DMS153 (cell line): Measurements from ENCODE around the gene TMEM178A.
A peak's percentile ranks its signal among the peaks of the same experiment; 100 is the strongest.

Experiments
- DNase-seq: peaks from one replicate; lab custom pipeline; 2025; lab: John Stamatoyannopoulos, UW

Gene TMEM178A

DNA sequence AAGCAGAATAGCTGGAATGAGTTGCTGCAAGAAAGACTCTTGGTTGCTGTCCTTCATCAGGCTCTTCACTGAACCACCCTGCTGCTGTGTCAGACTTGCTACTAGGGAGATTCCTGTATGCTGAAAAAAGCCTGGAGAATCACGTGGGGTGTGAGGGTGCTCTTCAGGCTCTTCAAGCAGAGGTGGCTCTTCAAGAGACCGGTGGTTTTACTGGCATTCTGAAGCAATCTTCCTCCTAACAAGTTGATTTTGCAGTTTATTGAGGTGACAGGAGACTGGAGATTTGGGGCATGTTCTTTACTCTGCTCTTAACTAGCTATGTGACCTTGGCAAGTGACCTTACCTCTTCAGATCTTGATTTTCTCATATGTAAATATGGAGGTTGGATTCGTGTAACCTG, 14.1 kb downstream of the TMEM178A start:
- DNase-seq: no peak

DNA sequence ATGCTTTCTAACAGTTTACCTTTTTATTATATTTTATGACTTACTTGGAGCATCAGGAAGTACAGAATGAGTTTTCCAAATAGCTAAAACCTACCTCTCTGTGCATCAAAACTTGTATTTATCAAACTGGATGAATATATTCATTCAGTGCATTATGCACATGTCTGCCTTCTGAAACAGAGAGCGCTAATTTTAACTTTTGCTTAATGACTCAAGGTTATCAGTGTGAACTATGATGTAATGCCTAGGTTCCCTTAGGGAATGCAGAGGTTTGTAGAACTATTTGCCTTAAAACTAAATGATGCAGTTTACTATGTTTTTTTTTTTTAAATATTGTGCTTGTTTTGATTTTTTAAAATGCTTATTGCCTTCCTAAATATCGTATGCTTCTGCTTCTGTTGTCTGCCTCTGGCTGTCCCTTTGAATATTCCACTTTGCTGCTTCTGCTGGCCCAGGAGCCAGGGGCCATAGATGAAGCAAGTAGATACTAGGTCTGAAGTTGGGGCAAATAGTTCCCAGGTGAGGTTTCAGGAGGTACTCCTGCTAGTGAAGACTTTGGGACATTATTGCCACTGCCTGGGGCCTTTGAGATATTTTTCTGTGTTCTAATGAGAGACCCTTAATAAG, 16.5 kb downstream of the TMEM178A start:
- no peak for DNase-seq

DNA sequence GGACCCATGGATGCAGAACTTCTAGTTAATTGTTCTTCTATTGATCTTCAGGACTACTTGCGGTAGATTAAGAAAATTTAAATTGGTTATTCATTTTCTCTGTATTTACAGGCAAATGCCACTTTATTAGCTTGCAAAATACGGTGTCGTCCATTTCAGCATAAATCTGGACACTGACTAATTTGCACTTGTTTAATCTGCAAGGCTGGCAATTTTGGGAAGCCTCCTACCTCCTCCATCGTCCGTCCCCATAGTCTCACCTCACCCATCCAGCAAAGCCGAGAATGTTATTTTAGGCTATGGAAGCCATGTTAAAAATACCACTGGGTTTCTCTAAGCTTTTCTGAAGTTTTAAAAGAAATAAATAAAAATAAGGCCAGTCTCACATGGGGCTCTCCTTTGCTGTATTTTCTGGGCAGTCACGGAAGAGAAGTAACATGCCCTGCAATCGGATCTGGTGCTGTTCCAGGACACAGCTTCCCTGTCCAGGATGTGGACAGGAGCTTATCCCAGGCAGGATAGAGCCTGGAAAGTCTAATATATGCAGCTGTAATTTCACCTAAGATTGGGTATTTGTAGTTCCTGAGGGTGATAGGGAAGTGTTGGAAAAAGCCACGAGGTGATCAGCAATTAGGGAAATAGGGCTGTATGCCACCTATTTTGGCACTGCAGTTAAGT, 17.4 kb downstream of the TMEM178A start:
- DNase-seq: no peak

- no peak for DNase-seq
Observed at GRCh38 chr2:39684464-39684863, 18.7 kb downstream of the TMEM178A start.

GRCh38 chr2:39685126-39685525, 19.4 kb downstream of the TMEM178A start:
- no peak for DNase-seq

- DNase-seq: no peak
Observed at GRCh38 chr2:39686456-39686855, 20.7 kb downstream of the TMEM178A start.

DNA sequence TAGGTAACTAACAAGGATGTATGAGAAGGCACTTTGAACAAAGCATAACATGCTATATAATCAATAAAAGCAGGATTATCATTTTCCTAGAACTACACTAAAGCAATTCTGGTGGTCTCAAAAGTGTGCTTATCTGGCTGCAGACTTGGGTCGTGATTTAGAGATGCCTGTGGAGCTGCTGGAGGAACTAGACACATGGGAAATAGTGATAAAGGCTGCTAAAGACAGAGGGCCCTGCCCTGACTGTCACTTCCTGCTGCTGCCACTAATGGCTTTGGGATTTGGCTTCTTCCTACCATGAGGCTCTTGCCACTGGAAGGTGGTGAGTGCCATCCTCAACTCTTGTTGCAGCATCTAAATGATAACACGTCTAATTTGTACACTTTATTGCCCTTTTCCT, 22.5 kb downstream of the TMEM178A start:
- peak; percentile 35 for DNase-seq

DNA sequence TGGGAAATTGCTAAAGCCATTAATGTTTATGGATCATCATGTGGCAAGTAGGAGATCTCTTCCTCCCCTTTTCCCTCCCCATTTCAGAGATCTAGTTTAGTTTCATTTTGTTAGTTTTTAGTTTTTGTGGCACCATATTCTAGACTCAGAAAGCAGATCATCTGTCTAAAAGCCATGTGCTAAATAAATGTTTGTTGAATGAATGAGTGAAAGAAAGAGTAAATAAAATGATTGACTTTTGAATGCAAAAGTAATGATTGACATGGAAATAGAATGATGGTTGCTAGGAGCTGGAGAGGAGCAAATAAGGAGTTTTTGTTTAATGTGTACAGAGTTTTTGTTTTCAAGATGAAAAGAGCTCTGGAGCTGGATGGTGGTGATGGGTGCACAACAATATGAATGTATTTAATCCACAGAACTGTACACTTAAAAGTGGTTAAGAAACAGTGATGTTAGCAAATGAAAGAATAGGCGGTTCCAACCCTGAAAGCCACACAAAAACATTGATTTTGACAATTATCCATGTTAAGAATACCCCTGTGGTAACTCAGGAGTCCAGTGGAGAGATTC, 23.6 kb downstream of the TMEM178A start:
- peak; percentile 85 for DNase-seq

GRCh38 chr2:39689876-39690275, 24.2 kb downstream of the TMEM178A start:
- DNase-seq: no peak

- no peak for DNase-seq
Observed at GRCh38 chr2:39693245-39693644, 27.5 kb downstream of the TMEM178A start.

DNA sequence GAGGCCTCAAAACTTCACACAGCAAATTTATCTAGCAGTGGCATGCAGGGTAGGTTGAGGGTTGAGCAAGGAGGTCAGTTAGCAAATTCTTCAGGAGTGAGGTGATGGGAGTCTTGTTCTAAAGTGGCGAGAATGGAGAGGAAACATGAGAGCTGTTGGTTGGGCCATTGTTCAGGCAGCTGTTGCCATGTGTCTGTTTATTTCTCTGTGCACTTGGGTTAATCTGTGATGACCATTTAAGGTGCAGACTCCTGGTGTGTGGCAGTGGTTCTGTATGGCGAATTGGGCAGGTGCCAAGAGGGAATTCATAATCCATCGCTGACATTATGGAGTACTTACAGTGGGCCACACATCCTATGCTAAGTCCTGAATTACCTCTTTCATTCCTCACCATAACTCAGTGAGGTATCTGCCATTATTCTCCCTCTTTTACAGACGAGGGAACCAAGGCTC, 30.4 kb downstream of the TMEM178A start:
- peak; percentile 95 for DNase-seq

- peak; percentile 63 for DNase-seq
Observed at GRCh38 chr2:39696838-39697237, 31.1 kb downstream of the TMEM178A start.

- DNase-seq: no peak
Observed at GRCh38 chr2:39697454-39697853, 31.7 kb downstream of the TMEM178A start.

- DNase-seq: no peak
Observed at GRCh38 chr2:39701137-39701536, 35.4 kb downstream of the TMEM178A start.

DNA sequence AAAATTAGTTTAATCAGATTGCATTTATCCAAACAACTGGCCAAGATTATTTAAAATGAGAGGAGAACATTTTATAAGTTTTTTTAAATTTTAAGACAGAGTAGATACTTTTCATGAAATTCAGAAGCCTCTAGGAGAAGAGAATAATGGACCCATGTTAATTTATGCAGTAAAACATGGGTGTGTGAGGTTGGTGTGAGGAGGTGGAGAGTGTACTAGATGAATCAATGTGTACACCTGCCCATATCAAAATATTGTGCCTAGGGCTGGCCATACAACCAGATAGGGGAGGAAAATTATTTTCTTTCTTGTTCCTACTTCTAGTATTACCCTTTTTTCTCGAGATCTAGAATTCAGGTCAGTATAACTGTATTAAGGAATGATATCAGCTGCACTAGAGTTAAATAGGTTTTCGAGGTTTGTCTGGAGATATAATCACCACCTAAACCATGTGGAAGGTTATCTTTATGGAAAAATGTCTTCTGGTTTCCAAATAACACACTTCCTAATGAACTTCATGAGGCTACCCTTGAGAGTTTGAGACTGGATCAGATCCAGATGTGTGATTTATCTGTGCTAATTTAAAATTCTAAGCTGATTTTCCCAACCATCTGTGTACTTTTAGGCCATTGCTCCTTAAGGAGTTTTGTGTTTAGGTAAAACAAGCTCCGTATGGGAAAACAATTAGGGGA, 37.6 kb downstream of the TMEM178A start:
- DNase-seq: no peak

GRCh38 chr2:39704540-39704939, 38.8 kb downstream of the TMEM178A start:
- no peak for DNase-seq

GRCh38 chr2:39705638-39706037, 39.9 kb downstream of the TMEM178A start:
- DNase-seq: no peak

GRCh38 chr2:39706312-39706711, 40.6 kb downstream of the TMEM178A start:
- DNase-seq: no peak

DNA sequence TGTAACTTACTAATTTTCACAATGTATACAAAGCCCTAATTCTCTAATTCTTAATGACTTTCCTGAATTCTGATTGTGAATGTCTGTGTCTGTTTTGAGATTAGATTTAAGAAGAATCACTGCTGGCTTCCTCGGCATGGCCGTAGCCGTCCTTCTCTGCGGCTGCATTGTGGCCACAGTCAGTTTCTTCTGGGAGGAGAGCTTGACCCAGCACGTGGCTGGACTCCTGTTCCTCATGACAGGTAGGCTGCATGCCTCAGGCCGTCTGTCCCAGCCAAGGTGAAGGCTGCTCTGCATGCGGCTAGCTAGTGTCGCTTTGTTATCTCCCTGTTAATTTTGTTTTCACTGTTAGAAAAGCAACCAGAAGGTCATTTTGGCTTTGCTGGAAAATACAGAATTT, 41.2 kb downstream of the TMEM178A start:
- DNase-seq: no peak

- no peak for DNase-seq
Observed at GRCh38 chr2:39708003-39708402, 42.3 kb downstream of the TMEM178A start.

GRCh38 chr2:39710807-39711206, 45.1 kb downstream of the TMEM178A start:
- no peak for DNase-seq

GRCh38 chr2:39712953-39713352, 47.2 kb downstream of the TMEM178A start:
- DNase-seq: no peak

GRCh38 chr2:39715095-39715494, 49.4 kb downstream of the TMEM178A start:
- DNase-seq: no peak
